Activated T-helper 1 cell treated with anti-CD3 and anti-CD28 coated beads, Interleukin-2, amount 50 U/mL, for 16 hours (primary cell): Measurements from ENCODE around the gene GDPD4.
"Not testable (repeated sequence)": the region's sequence is repeated elsewhere in the genome, so short reads cannot be mapped to it uniquely, and the experiment has no call there.

Source experiments
- DNase-seq, 2 donors: peaks; one replicate each; pipeline ENCODE4 v3.0.0-alpha.2; 2020; ENCODE audit warnings: low read depth in 1 of 2, low spot score in 1 of 2

Gene GDPD4

DNA sequence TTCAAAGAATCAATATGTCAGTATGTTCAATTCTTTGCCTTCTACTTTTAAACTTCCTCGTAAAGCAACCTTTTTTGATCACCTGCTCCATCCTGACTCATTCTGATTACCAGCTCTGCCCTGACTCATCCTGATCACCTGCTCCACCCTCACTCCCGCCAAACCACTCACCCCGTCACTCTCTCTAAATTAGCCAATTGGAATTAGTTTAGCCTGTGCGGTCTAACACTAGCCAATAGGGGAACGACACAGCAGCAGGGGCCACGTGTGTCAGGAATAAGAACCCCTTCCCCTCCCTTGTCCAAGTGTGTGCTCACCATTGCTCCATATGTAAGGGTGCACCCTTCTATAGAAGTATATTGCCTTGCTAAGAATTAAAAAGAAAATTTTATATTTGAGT, 1.5 kb downstream of the GDPD4 start:
- not testable (repeated sequence) for DNase-seq

DNA sequence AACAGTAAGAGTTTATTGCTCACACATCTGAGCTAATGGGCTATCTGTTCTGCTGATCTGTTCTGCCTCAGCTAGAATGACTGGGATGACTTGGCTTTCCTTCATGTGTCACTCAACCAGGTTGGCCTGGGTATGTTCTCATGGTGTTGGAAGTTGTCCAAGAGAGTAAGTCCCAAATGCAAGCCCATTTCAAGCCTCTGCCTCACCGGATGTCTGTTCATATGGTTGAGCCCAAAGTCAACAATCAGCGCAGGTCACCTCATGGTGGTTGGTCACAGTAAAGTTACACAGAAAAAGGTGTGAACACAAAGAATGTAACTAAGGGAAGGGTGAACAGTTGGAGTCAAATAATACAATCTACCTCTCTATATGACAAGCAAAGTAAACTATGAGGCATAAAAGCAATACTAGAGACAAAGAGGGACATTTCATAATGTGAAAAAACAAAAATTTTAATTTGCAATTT, 1.9 kb downstream of the GDPD4 start:
- no peak for DNase-seq

DNA sequence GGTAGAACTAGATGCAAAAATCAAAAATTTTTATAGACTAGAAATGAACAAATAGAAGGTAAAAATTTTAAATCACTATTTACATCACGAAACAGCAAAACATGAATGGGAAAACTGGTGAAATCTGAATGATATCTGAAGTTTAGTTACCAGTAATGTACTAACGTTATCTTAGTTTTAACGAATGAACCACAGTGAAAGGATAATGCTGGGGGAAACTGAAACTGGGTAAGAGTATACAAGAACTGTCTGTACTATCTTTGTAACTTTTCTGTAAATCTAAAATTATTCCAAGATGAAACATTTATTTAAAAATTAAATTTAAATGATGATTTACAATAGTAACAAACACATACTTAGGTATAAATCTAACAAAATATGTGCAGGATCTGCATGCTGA, 7.4 kb downstream of the GDPD4 start:
- DNase-seq, result no peak

DNA sequence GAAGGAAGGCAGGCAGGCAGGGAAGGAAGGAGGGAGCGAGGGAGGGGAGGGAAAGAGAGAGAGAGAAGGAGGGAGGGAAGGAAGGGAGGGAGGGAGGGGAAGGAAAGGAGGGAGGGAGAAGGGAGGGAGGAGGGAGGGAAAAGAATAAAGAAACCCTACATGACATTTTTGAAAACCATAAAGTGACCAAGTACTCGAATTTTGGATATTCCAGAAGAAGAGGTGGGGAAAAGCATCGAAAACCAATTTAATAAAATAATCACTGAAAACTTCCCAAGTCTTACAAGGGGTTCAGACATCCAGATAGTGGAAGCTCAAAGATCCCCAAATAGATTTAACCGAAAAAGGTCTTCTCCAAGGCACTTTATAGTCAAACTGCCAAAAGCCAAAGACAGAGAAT, 11.7 kb downstream of the GDPD4 start:
- DNase-seq, result no peak

DNA sequence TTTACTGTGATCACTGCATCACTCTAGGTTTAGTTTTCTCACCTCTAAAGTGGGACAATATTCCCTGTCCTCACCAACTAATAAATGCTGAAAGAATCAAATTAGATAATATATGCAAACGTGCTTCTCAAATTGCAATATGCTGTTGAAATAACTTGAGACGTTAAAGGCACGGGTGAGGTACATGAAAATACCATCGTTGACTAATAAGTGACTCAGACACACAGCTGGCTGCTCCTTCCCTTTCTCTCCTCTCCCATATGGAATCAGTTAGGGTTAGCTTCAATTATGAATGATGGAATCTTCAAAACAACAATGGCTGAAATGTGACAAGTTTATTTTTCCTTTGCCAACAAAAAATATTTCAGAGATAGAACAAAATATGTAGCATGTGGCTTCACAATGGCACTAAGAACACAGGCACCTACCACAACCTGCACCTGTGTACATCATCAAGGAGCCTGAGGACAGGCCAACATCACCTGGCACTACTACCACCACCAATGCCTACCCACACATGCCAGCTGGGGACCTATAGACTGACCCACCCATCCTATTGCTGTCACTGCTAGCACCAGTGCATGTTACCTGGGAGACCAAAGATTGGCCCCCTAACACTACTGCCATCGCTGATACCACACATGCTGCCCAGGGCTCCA, 13.7 kb downstream of the GDPD4 start:
- DNase-seq, result no peak

DNA sequence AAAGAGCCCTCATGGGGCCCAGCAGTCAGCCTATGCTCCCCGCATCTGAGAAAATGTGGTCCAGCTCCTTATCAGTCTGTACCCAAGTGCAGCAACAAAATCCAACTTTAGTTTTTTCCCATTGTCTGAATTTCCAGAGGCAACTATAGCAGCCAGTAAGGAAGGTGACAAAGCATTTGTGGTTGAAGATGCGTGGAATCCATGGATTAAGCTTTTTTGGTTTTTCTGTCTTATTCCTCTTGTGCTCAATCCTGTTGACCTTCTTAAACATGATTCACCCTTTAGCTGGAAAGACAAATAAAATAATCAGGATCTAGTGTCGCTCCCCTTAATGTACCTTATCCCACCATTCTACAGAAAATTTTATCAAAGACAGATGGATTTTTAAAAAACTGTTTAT, 14.3 kb downstream of the GDPD4 start:
- DNase-seq, result no peak

DNA sequence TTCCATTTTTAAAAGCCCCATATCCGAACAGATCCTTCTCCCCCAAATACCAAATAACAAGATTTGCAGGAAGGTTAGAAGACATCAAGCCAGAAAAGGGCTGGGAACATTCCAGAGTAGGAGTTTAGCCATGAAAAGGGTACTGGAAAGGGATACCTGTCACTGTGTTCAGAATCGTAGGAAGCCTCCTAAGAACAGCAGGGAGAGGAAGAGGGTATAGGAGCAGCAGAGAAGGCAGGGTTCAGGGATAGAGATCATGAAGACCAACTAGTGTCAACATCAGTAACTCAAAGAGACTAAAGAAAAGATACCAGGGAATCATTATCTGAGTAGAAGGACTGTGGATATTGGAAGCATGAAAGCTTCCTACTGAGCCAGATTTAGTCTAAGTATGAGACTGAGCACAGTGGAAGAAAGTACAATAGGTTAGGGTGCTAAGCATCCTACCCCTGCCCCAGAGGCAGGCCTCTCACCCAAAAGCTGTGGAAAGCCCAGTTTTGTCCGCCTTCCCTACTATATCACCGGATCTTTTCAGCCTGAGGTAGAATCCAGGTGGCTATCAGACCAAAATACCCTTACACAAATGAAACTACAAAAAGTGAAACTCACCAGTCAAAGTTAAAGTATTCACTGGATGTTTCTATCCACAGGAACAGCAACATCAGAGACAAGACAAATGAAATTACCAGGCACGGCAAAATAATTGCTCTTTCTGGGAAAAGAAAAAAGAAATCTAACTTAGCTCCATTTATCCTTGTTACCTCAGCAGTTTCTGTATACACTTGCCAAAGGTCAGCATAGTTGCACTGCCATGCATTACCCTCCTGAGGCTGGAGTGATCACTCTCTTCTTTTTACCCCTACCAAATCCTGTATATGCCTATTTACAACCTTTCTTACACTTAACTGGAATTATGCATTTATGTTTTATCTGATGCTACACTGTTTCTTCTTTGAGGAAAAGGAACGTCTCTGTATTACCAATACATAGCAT, 16.7 kb downstream of the GDPD4 start:
- no peak for DNase-seq

DNA sequence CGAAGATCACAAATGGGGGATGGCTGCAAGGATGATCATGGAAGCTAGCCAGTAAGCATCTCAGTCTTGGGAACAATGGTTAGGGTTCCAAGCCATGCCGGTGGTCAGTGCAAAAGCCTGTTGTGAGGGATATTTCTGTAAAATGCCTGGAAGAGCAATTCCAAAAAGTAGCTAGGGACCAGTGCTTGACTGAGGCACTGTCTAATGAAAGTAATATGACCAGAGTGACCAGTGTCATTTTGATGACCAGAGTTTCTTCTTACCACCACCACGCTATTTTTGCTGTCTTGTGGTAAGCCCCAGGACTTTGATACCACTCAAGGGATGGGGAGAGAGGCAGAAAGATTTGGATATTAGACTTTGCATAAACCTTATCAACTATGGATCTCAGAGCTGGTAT, 18.4 kb downstream of the GDPD4 start:
- DNase-seq, result no peak

DNA sequence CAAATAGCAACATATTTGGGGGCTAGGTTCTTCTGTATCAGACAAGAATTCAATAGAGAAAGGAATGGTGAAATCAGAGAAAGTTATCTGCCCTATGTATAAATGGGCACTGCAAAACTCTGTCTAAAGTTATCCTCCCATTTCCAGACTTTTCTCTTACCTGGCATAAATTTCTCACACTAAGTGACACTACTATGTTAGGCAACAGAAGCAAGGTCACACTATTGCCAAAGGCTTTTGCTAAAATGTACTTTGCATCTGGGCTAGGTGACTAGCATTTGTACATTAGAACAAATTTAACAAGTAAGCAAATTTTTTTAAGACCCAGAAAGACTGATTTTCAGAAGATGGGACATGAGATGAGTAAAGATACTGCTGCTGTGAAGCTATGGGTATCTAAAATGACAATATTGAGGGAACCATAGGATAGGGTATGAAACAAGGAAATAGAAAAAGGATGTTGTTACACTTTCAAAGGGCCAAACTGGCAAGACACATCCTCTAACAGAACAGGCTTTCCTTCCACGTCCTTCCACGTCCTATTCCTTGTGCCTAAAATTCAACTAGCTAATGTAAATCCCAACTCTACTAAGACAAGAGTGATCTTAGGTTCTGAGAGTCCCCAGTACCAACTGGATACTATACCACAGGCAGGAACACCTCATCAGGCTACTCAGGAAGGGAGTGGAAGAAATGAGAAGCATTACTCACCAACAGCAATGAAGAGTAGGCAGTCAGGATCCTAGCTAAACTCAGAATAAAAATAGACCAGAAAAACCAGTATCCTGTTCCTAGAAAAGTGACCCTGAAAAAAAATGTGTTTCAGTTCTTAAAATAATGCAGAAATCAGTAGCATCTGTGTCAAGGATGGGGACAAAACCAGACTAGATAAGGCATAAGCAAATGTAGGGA, 22.6 kb downstream of the GDPD4 start:
- no peak for DNase-seq

DNA sequence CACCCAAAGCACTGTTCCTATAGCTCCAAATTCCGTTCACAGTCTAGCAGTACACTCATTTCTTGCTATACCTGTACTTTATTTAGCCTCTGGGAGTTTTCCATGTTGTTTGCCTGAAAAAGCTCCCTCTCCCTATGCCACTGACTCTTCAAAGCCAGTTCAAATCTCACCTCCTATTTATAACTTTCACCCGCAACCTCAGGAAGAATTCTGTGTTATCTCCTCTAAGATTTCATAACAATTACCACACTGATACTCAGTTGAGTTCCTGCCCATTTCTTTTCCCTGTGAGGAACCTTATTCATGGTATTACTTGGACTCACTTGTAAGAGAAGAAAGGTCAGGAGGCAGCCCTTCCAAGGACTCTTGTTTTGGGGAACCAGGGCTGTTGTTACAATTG, 25.2 kb downstream of the GDPD4 start:
- DNase-seq, result no peak

DNA sequence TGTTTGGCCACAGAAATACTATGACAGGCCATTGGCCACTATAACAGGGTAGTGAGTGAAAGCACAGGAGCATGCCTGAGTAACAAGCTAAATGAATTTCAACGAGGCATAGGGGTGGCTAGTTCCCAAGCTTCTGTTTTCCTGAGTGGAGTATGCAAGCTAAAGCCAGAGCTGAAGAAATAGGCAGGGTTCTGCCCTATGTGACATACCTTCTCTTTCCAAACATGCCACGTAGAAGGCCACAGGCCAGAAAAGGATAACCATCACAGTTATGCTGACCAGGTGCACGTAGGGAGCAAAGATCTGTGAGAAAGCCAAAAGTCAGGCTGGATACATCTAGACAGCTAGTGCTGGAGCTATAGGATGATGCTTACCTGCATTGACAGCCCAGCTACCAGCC, 30.6 kb downstream of the GDPD4 start:
- DNase-seq, result no peak

DNA sequence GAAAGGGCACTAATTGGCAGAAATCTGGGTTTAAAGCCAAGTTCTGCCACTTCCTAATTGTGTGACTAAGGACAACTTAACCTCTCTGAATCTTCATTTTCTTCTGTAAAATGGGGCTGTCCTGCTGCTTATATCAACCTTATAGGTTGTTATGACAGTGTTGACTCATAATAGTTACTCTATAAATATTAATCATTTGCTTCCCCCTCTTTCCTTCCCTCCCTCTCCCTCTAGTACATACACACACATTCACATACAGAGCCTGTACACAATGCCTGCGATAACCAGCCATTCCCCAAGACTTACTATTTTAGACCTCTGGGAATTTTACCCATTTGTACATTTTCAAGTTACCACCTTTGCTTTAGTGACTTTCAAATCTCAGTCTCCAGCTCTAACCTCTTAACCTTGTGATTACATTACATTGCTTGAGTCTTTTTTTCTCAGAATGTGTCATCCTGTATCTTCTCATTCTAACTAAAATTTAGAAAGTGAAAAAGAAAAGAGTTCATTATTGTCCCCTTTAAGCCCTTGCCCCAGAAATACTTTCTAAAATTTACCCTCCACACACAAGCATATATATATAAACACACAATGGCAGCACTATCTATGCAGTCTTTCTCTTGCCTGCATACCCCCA, 31.9 kb downstream of the GDPD4 start:
- no peak for DNase-seq

DNA sequence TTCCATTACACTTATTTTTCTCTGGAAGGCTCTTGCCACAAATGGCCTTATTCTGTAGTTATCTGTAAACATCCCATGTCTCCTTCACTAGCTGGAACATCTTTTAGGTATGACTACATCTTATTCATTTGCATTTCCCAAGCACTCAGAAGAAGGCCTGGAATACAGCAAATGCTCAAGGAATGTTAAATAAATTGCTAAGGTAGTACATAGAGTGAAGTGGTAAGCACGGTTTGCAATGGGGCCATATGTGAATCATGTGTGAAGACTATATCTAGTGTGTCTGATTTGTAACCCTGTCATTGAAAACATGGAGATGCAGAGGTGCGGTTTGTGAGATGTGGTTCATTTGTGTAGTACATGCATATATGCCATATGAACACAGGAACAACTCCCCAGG, 33.5 kb downstream of the GDPD4 start:
- no peak for DNase-seq

DNA sequence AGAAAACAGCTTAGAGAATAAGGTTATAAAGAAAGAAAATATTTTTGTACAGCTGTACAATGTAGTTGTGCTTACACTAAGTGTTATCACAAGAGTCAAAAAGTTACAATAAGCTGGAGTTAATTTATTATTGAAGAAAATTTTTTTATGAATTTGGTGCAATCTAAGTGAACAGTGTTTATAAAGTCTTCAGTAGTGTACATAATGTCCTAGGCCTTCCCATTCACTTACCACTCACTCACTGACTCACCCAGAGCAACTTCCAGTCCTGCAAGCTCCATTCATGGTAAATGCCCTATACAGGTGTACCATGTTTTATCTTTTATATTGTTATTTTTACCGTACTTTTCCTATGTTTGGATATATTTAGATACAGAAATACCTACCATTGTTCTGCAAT, 34.7 kb downstream of the GDPD4 start:
- DNase-seq, result no peak

DNA sequence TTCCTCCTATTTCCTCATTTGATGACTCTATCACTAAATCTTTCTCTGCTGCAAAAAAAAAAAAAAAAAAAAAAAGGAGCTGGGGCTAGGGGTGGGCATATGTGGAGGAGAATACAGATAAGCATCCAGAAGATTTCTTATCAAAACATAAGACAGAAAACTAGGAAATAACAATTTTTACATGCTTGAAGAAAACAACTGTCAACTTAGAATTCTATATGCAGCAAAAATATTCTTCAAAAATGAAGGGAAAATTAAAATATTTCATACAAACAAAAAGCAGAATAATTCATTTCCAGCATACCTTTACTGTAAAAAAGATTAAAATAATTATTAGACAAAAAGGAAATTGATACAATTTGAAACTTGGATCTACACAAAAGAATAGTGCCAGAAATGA, 38.7 kb downstream of the GDPD4 start:
- no peak for DNase-seq

DNA sequence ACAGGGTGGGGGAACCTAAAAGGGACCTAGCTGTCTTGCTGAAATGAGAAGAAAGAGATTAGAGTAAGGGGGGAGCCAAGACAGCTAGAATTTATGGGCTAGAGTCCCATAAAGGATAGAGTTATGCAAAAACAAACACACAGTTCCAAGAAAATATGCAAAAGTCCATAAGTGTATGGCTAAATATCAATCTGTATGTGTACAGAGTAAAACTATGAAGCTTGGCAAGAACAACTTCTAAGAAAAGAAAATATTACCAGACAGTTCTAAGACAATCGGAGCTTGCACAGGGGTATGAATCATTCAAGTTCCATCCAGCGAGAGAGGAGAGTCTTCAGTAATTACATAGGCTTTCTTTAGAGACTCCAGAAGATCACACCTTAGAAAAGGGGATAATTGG, 41.8 kb downstream of the GDPD4 start:
- DNase-seq, result no peak

DNA sequence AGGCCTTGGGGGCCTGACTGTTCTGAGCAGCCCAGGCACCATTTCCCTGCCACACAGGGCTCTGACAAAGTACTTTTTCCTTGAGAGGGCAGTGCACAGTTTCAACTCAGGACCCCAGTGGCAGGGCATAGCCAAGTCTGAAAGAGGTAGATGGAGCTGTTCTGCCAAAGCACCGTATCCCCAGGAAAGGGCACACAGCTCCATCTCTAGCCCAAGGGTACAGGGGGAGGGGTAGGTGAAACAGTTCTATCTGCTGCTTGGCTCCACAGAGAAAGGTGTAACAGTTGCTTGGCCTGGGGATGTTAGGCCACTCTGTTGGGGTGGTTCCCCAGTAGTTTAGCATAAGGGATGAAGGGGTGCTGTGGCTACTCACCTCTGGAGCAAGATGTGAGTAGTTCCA, 47.8 kb downstream of the GDPD4 start:
- DNase-seq, result no peak

DNA sequence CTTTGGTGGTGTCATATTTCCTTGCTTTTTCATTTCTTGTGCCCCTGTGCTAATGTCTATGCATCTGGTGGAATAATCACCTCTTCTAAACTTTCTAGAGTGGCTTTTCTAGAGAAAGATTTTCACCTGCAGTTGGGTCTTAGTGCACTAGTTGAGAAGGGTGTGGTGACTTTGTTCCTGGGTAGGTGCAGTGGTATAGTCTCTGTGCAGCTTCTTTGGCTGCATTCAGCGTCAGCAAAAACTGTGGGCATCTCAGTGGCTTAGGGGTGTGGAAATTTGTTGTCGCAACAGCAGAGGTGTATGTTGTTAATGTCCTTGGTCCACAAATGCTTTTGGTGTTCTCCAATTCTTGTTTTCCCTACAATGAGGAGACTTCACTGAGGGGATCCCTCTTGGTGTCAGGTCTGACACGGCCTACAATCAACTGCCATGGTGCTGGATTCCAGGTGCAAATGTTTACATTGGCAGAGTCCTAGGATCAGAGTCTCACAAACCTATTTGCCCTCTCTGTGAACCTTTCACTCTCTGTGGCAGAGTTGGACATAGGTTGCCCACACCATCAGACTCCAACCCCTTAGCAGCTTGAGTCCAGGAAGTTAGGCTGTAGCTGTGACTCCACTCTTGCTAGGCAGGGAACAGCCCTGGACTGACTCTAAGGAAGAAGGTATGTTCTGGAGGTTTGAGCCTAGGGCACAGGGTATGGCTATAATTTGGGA, 48.8 kb downstream of the GDPD4 start:
- no peak for DNase-seq

DNA sequence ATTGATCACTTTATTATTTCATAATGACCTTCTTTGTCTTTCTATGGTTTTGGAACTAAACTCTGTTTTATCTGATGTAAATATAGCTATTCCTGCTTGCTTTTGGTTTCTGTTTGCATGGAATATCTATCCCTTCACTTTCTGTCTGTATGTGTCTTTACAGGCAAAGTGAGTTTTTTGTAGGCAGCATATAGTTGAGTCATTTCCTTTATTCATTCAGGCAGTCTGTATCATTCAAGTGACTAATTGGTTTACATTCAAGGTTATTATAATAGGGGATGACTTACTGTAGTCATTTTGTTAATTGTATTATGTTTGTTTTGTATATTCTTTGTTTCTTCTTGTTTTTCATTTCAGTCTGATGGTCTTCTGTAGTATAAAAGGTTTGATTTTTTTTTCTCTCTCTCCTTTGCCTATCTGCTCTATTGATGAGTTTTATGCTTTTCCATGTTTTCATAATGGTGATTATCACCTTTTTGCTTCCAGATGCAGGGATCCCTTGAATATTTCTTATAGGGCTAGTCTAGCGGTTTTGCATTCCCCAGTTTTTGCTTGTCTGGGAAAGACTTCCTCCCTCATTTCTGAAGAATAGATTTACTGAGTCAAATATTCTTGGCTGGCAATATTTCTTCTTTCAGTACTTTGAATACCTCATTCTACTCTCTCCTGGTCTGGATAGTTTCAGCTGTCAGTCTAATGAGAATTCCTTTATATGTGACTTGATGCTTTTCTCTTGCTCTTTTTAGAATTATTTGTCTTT, 50.4 kb downstream of the GDPD4 start:
- DNase-seq, result no peak

DNA sequence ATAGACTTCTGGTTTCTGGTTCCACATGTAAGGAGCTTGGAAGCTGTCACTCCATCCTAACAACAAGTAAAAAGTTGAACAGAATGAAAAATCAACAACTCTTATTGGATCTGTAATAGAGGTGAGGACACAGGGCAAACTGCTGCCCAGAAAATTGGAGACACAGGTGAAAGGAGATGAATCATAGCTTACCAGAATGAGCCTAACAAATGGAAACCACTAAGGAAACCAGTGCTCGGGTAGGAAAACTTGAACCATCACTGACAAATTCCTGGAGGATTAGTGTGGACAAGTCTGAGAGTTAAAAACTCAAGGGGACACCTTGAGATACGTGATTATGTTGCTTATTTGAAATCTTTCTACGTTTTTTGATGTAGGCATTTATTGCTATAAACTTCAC, 52.1 kb downstream of the GDPD4 start:
- DNase-seq, result no peak
